PFSK-1 (cell line): ENCODE data around the gene DALRD3.

Source experiments
- FOXP2 ChIP-seq: optimal IDR thresholded peaks from 2 replicates; pipeline ENCODE3; 2011; ENCODE audit warnings: borderline replicate concordance, control low read depth, inconsistent platforms; ENCODE audit not compliant: insufficient read depth; ENCODE audit errors: extremely low read length, extremely low read depth
- POLR2AphosphoS5 ChIP-seq: IDR thresholded peaks from 2 replicates; pipeline ENCODE4 v1.6.1; 2012; ENCODE audit warnings: low read depth, mild to moderate bottlenecking, control low read depth, low read length, moderate library complexity
- REST ChIP-seq, 2 experiments: IDR thresholded peaks; 2 replicates each; pipeline versions ENCODE4 v1.6.1 to v1.8.0; 2011 to 2012; ENCODE audit warnings: low read depth in 2 of 2, low read length in 2 of 2, control low read depth in 1 of 2, inconsistent platforms in 1 of 2, mild to moderate bottlenecking in 1 of 2, moderate library complexity in 1 of 2; ENCODE audit not compliant: insufficient read depth in 1 of 2
- SIN3A ChIP-seq: IDR thresholded peaks from 2 replicates; pipeline ENCODE4 v1.6.1; 2012; ENCODE audit warnings: mild to moderate bottlenecking, low read length, moderate library complexity, borderline replicate concordance; ENCODE audit not compliant: insufficient read depth
- TAF1 ChIP-seq: IDR thresholded peaks from 2 replicates; pipeline ENCODE4 v1.6.1; 2012; ENCODE audit warnings: low read length, control low read depth, borderline replicate concordance; ENCODE audit not compliant: insufficient read depth

GRCh38 chr3:48997714-48998637, 20.4 kb downstream of the DALRD3 start:
- TF ChIP-seq REST (IDR thresholded peaks at IDR 0.05; ENCODE audit: insufficient read depth in 1 of 2, low read depth in 2 of 2, low read length in 2 of 2), result no peak
- no peak for TF ChIP-seq SIN3A
- TF ChIP-seq TAF1, result no peak
- no peak for TF ChIP-seq POLR2AphosphoS5
- no peak for TF ChIP-seq FOXP2
